ENCODE measurements around the gene ITPK1.
"Not testable (repeated sequence)": the region's sequence is repeated elsewhere in the genome, so short reads cannot be mapped to it uniquely, and the experiment has no call there.

ITPK1 gene

GRCh38 chr14:93106541-93107156, 9.1 kb downstream of the ITPK1 start:
- in situ Hi-C loops (cut with MboI; ENCODE audit: low sequenced_read_pairs): no loop called here

- in situ Hi-C loops (cut with MboI; ENCODE audit: low sequenced_read_pairs): not testable (repeated sequence)
These were observed 9.9 kb downstream of the ITPK1 start for GRCh38 chr14:93105856-93106255.

GRCh38 chr14:93105362-93105761, 10.4 kb downstream of the ITPK1 start:
- in situ Hi-C loops (cut with MboI; ENCODE audit: low sequenced_read_pairs): no loop called here

- in situ Hi-C loops (cut with MboI; ENCODE audit: low sequenced_read_pairs): no loop called here
These were observed 10.8 kb downstream of the ITPK1 start for GRCh38 chr14:93104961-93105360.

GRCh38 chr14:93103392-93104080, 12.2 kb downstream of the ITPK1 start:
- in situ Hi-C loops (cut with MboI; ENCODE audit: low sequenced_read_pairs): no loop called here

- in situ Hi-C loops (cut with MboI; ENCODE audit: low sequenced_read_pairs): no loop called here
These were observed 13.6 kb downstream of the ITPK1 start for GRCh38 chr14:93102141-93102540.

- in situ Hi-C loops (cut with MboI; ENCODE audit: low sequenced_read_pairs): no loop called here
These were observed 14.5 kb downstream of the ITPK1 start for GRCh38 chr14:93101181-93101580.

- in situ Hi-C loops (cut with MboI; ENCODE audit: low sequenced_read_pairs): no loop called here
These were observed 15.2 kb downstream of the ITPK1 start for GRCh38 chr14:93100570-93100969.

GRCh38 chr14:93100100-93100499, 15.6 kb downstream of the ITPK1 start:
- in situ Hi-C loops (cut with MboI; ENCODE audit: low sequenced_read_pairs): no loop called here

GRCh38 chr14:93099643-93100042, 16.1 kb downstream of the ITPK1 start:
- in situ Hi-C loops (cut with MboI; ENCODE audit: low sequenced_read_pairs): no loop called here

GRCh38 chr14:93099196-93099595, 16.5 kb downstream of the ITPK1 start:
- in situ Hi-C loops (cut with MboI; ENCODE audit: low sequenced_read_pairs): no loop called here

GRCh38 chr14:93096691-93097322, 18.9 kb downstream of the ITPK1 start:
- in situ Hi-C loops (cut with MboI; ENCODE audit: low sequenced_read_pairs): no loop called here

- in situ Hi-C loops (cut with MboI; ENCODE audit: low sequenced_read_pairs): no loop called here
These were observed 19.8 kb downstream of the ITPK1 start for GRCh38 chr14:93095742-93096510.

- in situ Hi-C loops (cut with MboI; ENCODE audit: low sequenced_read_pairs): no loop called here
These were observed 21.4 kb downstream of the ITPK1 start for GRCh38 chr14:93094121-93094918.

- in situ Hi-C loops (cut with MboI; ENCODE audit: low sequenced_read_pairs): no loop called here
These were observed 22.8 kb downstream of the ITPK1 start for GRCh38 chr14:93092606-93093556.

- in situ Hi-C loops (cut with MboI; ENCODE audit: low sequenced_read_pairs): no loop called here
These were observed 24.1 kb downstream of the ITPK1 start for GRCh38 chr14:93091666-93092065.

- in situ Hi-C loops (cut with MboI; ENCODE audit: low sequenced_read_pairs): no loop called here
These were observed 24.7 kb downstream of the ITPK1 start for GRCh38 chr14:93090826-93091555.

- in situ Hi-C loops (cut with MboI; ENCODE audit: low sequenced_read_pairs): no loop called here
These were observed 26.0 kb downstream of the ITPK1 start for GRCh38 chr14:93089521-93090269.

All from HL-60/S4 treated with phorbol 12-myristate 13-acetate at 8.2 ng/mL for 4 days and 3 days (cell line).